Measurements from ENCODE around the gene ZBED3. TPM values are rescaled to one million over a fixed set of nuclear protein-coding genes. Genes with fewer than 3 reads are reported as not detected.

Gene ZBED3
- total RNA-seq, 1 donor, result 1.1 TPM

DNA sequence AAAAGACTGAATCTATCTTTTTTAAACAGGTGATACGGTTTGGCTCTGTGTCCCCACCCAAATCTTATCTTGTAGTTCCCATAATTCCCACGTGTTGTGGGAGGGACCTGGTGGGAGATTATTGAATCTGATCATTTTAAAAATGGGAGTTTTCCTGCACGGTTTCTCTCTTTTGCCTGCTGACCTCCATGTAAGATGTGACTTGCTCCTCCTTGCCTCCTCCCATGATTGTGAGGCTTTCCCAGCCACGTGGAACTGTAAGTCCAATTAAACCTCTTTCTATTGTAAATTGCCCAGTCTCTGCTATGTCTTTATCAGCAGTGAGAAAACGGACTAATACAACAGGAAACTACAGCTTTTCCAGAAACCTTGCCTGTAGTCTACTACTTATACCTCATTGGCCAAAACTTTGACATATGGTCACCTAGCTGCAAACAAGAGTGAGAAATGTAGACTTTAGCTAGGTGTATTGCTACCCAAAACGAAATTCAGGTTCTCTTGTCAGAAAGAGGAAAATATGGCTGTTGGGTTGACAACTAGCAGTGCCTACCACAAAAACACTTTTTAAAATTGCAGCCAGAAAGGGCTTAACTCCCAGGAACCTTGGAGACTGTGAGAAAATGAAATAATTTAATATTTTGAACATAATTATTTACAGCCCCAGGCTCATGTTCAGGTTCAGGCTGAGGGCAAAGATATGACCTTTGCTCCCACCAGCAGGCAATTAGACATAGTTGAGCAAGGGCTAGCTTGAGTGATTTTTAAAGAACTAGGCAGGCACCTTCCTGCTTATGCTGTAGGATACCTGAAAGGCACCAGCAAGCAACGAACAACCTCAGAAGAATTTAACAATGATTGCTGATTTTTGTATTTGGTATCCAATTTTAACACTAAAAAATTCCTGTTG lies 64.3 kb downstream of the ZBED3 start:
- H3K27me3 ChIP-seq (ENCODE audit: insufficient read depth, low read length), result peaks cover 22% of the 10 kb centered on the region
- H3K79me2 ChIP-seq (ENCODE audit: insufficient read depth, low read length), result no peaks in the 10 kb centered on the region
- no peaks in the 10 kb centered on the region for H3K4me1 ChIP-seq (ENCODE audit: insufficient read depth, low read length)
- H3K4me2 ChIP-seq (ENCODE audit: insufficient read depth, low read length), result no peak overlapping the region
- H3K4me3 ChIP-seq (ENCODE audit: insufficient read depth, low read length), result no peak overlapping the region
- no peak for DNase-seq (ENCODE audit: insufficient read length, low spot score, missing footprints)
- H4K20me1 ChIP-seq (ENCODE audit: insufficient read depth, low read length), result no peaks in the 10 kb centered on the region
- no peak overlapping the region for H3K27ac ChIP-seq (ENCODE audit: low read depth, low read length)
- H3K9me3 ChIP-seq (ENCODE audit: low read depth, low read length), result no peaks in the 10 kb centered on the region
- no peaks in the 10 kb centered on the region for H3K36me3 ChIP-seq (ENCODE audit: insufficient read depth, low read length)
- TF ChIP-seq, protein P1, sequence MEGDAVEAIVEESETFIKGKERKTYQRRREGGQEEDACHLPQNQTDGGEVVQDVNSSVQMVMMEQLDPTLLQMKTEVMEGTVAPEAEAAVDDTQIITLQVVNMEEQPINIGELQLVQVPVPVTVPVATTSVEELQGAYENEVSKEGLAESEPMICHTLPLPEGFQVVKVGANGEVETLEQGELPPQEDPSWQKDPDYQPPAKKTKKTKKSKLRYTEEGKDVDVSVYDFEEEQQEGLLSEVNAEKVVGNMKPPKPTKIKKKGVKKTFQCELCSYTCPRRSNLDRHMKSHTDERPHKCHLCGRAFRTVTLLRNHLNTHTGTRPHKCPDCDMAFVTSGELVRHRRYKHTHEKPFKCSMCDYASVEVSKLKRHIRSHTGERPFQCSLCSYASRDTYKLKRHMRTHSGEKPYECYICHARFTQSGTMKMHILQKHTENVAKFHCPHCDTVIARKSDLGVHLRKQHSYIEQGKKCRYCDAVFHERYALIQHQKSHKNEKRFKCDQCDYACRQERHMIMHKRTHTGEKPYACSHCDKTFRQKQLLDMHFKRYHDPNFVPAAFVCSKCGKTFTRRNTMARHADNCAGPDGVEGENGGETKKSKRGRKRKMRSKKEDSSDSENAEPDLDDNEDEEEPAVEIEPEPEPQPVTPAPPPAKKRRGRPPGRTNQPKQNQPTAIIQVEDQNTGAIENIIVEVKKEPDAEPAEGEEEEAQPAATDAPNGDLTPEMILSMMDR (IDR thresholded peaks at IDR 0.05; ENCODE audit: extremely low read depth, low read depth, low read length), result no peak
- H2AFZ ChIP-seq (ENCODE audit: low read length), result no peak overlapping the region

Small RNA genes lying within 50 kb of the gene (small RNA-seq; reads per million reads assigned to genes)
- 7.5 reads per million, percentile 90 among the genes with 10 or more reads in this experiment for gene SNORA47

Other genes starting within 250 kb of the ZBED3 start
- not detected in 2 replicates for gene S100Z, start 237.3 kb downstream of the ZBED3 start, total RNA-seq
- under 0.01 TPM in 1 of 2 replicates, not detected in the other for gene CRHBP, start 134.2 kb downstream of the ZBED3 start, total RNA-seq
- 22.1 and 25.7 TPM in 2 replicates for gene AGGF1, start 56.9 kb downstream of the ZBED3 start, total RNA-seq
- under 0.01 TPM in 2 replicates for gene PDE8B, start 123.4 kb upstream of the ZBED3 start, total RNA-seq